Uterus (tissue), 4 donors: Measurements from ENCODE around the gene VIPR2. TPM values are rescaled to one million over a fixed set of nuclear protein-coding genes. Genes with fewer than 3 reads are reported as not detected.

Source experiments
- DNase-seq, 2 donors: peaks; one replicate each; pipeline ENCODE4 v3.0.0-alpha.2; 2019 to 2020
- H3K27ac ChIP-seq, 2 donors: fragments of 200-600 bp; sonication (generic); 1 replicate in 1 of 2; 2 replicates in 1 of 2; pipeline ENCODE4 v1.5.1; 2016 to 2018
- H3K27me3 ChIP-seq, 2 donors: fragments of 200-600 bp; sonication (generic); one replicate each; pipeline ENCODE4 v1.5.1; 2018 to 2019; ENCODE audit warnings: control low read depth in 1 of 2
- H3K36me3 ChIP-seq, 2 donors: fragments of 200-600 bp; sonication (generic); one replicate each; pipeline ENCODE4 v1.5.1; 2019; ENCODE audit warnings: control low read depth in 1 of 2
- H3K4me1 ChIP-seq, 2 donors: fragments of 200-600 bp; sonication (generic); one replicate each; pipeline ENCODE4 v1.5.1; 2018 to 2019; ENCODE audit warnings: control low read depth in 1 of 2
- H3K4me3 ChIP-seq, 2 donors: fragments of 200-600 bp; sonication (generic); 1 replicate in 1 of 2; 2 replicates in 1 of 2; pipeline ENCODE4 v1.5.1; 2018 to 2019; ENCODE audit warnings: mild to moderate bottlenecking in 1 of 2
- H3K9me3 ChIP-seq, 2 donors: fragments of 200-600 bp; sonication (generic); one replicate each; pipeline ENCODE4 v1.5.1; 2019; ENCODE audit warnings: control low read depth in 1 of 2
- CTCF ChIP-seq, 4 experiments: fragments of 200-600 bp in 2 of 4; fragments of 450-650 bp in 2 of 4; sonication (generic) in 2 of 4; IDR thresholded peaks; one replicate each; pipeline ENCODE4 v1.5.1; 2016 to 2019; ENCODE audit warnings: antibody characterized with exemption in 4 of 4, mild to moderate bottlenecking in 2 of 4, moderate library complexity in 1 of 4
- POLR2A ChIP-seq, 2 donors: fragments of 450-650 bp; IDR thresholded peaks; one replicate each; pipeline ENCODE4 v1.6.1; 2016; ENCODE audit warnings: antibody characterized with exemption in 2 of 2, mild to moderate bottlenecking in 1 of 2, moderate library complexity in 1 of 2
- intact Hi-C: fragments of 100-400 bp; cut with DNase I; formaldehyde crosslinking; loops from one replicate; pipeline ENCODE4 v1.15.1; 2023; ENCODE audit warnings: low total_unique reads
- total RNA-seq, 4 donors: library from RNA; depleted of rRNA in 3 of 4; stranded (reverse); fragments of >200 nt in 3 of 4; gene quantifications; one replicate each; pipeline versions ENCODE4 v1.1.0 to v1.2.4, GENCODE V29; 2014 to 2023
- donor health status: DM: yes; HTN: yes; CAD: no.

VIPR2 gene
- total RNA-seq, 4 donors from 2014 or later = 3.1 to 9.8 (median 4.5) TPM

DNA sequence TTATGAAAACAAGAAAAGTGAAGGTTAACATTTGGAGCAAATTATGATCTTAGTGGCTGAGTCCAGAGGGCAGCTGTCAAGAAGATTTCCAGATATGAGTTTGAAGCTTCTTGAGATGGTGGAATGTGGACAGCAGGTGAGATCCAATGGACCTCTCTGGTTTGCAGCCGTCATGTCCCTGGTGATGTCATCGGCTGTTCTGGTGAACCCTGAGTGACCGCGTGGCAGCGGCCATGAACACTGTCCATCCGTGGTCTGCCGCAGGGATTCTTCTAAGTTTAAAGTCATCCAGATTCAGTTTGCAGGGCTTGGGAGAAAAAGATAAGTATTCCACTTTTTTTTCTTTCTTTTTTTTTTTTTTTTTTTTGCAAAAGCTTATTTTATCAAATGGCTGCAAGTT lies 15.8 kb upstream of the VIPR2 start:
- Histone ChIP-seq H3K9me3 (no peaks in the 10 kb centered on the region), H3K27ac (no peak overlapping the region), H3K4me1 (no peaks in the 10 kb centered on the region), H3K27me3 (no peaks in the 10 kb centered on the region), H3K36me3 (no peaks in the 10 kb centered on the region), H3K4me3 (no peak overlapping the region)
- no peak for DNase-seq
- TF ChIP-seq CTCF (IDR thresholded peaks at IDR 0.05) = no peak
- TF ChIP-seq POLR2A (IDR thresholded peaks at IDR 0.05) = no peak
- intact Hi-C loops = no loop called here

- H3K4me1 ChIP-seq = no peaks in the 10 kb centered on the region
- TF ChIP-seq CTCF (IDR thresholded peaks at IDR 0.05) (no peak), POLR2A (IDR thresholded peaks at IDR 0.05) (no peak)
- no peak for DNase-seq
Measured at GRCh38 chr7:159159731-159160130, 15.1 kb upstream of the VIPR2 start.

DNA sequence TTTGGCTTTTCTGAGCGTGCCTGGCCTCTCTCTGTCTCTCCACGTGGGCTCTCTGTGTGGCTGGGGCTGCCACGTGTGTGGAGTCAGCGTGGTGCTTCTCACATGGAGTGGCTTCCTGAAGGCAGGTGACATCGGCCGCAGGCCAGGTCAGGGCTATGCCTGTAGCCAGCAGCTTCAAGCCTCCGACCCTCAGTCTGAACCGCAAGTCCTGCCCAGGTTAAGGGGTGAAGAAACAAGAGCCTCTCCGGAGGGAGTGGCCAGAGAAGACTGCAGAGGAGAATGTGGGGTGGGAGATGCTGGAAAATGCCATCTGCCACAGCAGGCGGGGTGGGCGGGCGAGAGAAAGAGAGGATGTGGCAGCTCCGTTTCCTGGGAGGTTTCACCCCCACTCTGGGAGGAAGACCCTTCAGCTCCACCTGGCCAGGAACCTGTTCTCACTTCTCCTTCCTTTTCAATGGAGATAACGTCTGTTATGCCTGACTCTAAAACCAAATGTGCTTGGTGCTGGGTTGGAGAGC lies 14.3 kb upstream of the VIPR2 start:
- no peak overlapping the region for H3K4me3 ChIP-seq
- no peaks in the 10 kb centered on the region for H3K27me3 ChIP-seq
- intact Hi-C loops = no loop called here
- no peaks in the 10 kb centered on the region for H3K4me1 ChIP-seq
- H3K27ac ChIP-seq = no peak overlapping the region
- no peaks in the 10 kb centered on the region for H3K9me3 ChIP-seq
- TF ChIP-seq CTCF (IDR thresholded peaks at IDR 0.05) (no peak), POLR2A (IDR thresholded peaks at IDR 0.05) (no peak)
- no peaks in the 10 kb centered on the region for H3K36me3 ChIP-seq
- DNase-seq = no peak

More at GRCh38 chr7:159159731-159160130, 15.1 kb upstream of the VIPR2 start:
- Histone ChIP-seq H3K36me3 (no peaks in the 10 kb centered on the region), H3K9me3 (no peaks in the 10 kb centered on the region), H3K27ac (no peak overlapping the region), H3K4me3 (no peak overlapping the region), H3K27me3 (no peaks in the 10 kb centered on the region)
- intact Hi-C loops = no loop called here

- no peak for DNase-seq
- H3K27ac ChIP-seq = no peak overlapping the region
- H3K27me3 ChIP-seq = no peaks in the 10 kb centered on the region
- intact Hi-C loops = no loop called here
- H3K9me3 ChIP-seq = no peaks in the 10 kb centered on the region
- TF ChIP-seq CTCF (IDR thresholded peaks at IDR 0.05) (no peak), POLR2A (IDR thresholded peaks at IDR 0.05) (no peak)
- H3K4me1 ChIP-seq = no peaks in the 10 kb centered on the region
- no peak overlapping the region for H3K4me3 ChIP-seq
- no peaks in the 10 kb centered on the region for H3K36me3 ChIP-seq
Measured at GRCh38 chr7:159158125-159158887, 13.6 kb upstream of the VIPR2 start.

GRCh38 chr7:159157714-159158113 lies 13.0 kb upstream of the VIPR2 start:
- Histone ChIP-seq H3K27me3 (no peaks in the 10 kb centered on the region), H3K9me3 (no peaks in the 10 kb centered on the region), H3K36me3 (no peaks in the 10 kb centered on the region), H3K4me1 (no peaks in the 10 kb centered on the region), H3K4me3 (no peak overlapping the region), H3K27ac (no peak overlapping the region)
- no peak for DNase-seq
- intact Hi-C loops = no loop called here
- TF ChIP-seq POLR2A (IDR thresholded peaks at IDR 0.05) = no peak
- TF ChIP-seq CTCF (IDR thresholded peaks at IDR 0.05) = no peak
